Measurements from ENCODE around the gene ATP6V1D. TPM values are rescaled to one million over a fixed set of nuclear protein-coding genes. Genes with fewer than 3 reads are reported as not detected.

The ATP6V1D gene
- total RNA-seq, 1 experiment from 2014 or later = 38.5 TPM

- Histone ChIP-seq H3K9ac (ENCODE audit: low read length) (no peak overlapping the region), H3K4me3 (replicated peaks in 1 of 2; ENCODE audit: low read depth in 1 of 2, low read length in 2 of 2) (no peak overlapping the region), H3K4me2 (ENCODE audit: low read length) (no peak overlapping the region), H3K36me3 (ENCODE audit: control insufficient read depth in 1 of 2, insufficient read depth in 2 of 2, low read length in 2 of 2) (peaks cover 0 to 6% of the 10 kb centered on the region in 2 experiments; a peak in 1 of 4 replicates), H2AFZ (ENCODE audit: low read depth, low read length, poor library complexity, severe bottlenecking) (no peak overlapping the region), H3K4me1 (ENCODE audit: control insufficient read depth in 1 of 2, insufficient read depth in 2 of 2, low read length in 2 of 2) (no peaks in the 10 kb centered on the region), H3K9me2 (ENCODE audit: insufficient read depth) (no peaks in the 10 kb centered on the region), H4K20me1 (ENCODE audit: insufficient read depth) (no peaks in the 10 kb centered on the region), H3K27me3 (ENCODE audit: insufficient read depth, low read length) (no peaks in the 10 kb centered on the region), H3K9me3 (ENCODE audit: control insufficient read depth in 1 of 2, insufficient read depth in 1 of 2, low read depth in 1 of 2, low read length in 2 of 2) (no peaks in the 10 kb centered on the region), H3K27ac (ENCODE audit: low read depth, low read length) (no peak overlapping the region), H3K79me2 (ENCODE audit: insufficient read depth, low read length) (no peaks in the 10 kb centered on the region)
- intact Hi-C loops (cut with micrococcal nuclease) = no loop called here
- BruUV-seq (replicated peaks) = no TSS peak
- no peak for ATAC-seq
- TF ChIP-seq EZH2phosphoT487 (IDR thresholded peaks at IDR 0.05; ENCODE audit: borderline replicate concordance) = no peak
- TF ChIP-seq EZH2 (IDR thresholded peaks at IDR 0.05) = no peak
- no peak for TF ChIP-seq SIN3A (IDR thresholded peaks at IDR 0.05; ENCODE audit: low read depth)
- TF ChIP-seq TCF7L2 (IDR thresholded peaks at IDR 0.05; ENCODE audit: borderline replicate concordance, extremely low read depth, insufficient read depth, insufficient read length) = no peak
- TF ChIP-seq ATF3 (IDR thresholded peaks at IDR 0.05) = no peak
- TF ChIP-seq CEBPB (IDR thresholded peaks at IDR 0.05; ENCODE audit: low read depth) = no peak
- no peak for TF ChIP-seq YY1 (IDR thresholded peaks at IDR 0.05; ENCODE audit: extremely low read depth, insufficient replicate concordance, low read depth, low read length)
- no peak for TF ChIP-seq ZNF274 (IDR thresholded peaks at IDR 0.05; ENCODE audit: low read depth, low read length)
- TF ChIP-seq REST (IDR thresholded peaks at IDR 0.05; ENCODE audit: low read depth) = no peak
- TF ChIP-seq RAD21 (IDR thresholded peaks at IDR 0.05; ENCODE audit: low read depth) = no peak
- no peak for TF ChIP-seq FOSL1 (IDR thresholded peaks at IDR 0.05; ENCODE audit: low read depth)
- ChIA-PET CTCF (no interaction called here), POLR2A (interaction anchor here (0.6 kb wide), 1 partner anchor 119 kb away, joined by 3 read pairs; no protein-coding TSS in a partner anchor), RAD21 (ENCODE audit: low non-redundant PET in 1 of 2, low total read pairs in 2 of 2, uncharacterized antibody in 2 of 2, unreplicated experiment in 2 of 2) (no interaction called here)
- DNase-seq (ENCODE audit: low read depth, low spot score) = no peak
These were observed 46.5 kb downstream of the ATP6V1D start for GRCh38 chr14:67313153-67313552.

Measured in HCT116 (cell line).